ENCODE data around the gene DGCR8.
"Not testable (repeated sequence)": the region's sequence is repeated elsewhere in the genome, so short reads cannot be mapped to it uniquely, and the experiment has no call there.

The DGCR8 gene

DNA sequence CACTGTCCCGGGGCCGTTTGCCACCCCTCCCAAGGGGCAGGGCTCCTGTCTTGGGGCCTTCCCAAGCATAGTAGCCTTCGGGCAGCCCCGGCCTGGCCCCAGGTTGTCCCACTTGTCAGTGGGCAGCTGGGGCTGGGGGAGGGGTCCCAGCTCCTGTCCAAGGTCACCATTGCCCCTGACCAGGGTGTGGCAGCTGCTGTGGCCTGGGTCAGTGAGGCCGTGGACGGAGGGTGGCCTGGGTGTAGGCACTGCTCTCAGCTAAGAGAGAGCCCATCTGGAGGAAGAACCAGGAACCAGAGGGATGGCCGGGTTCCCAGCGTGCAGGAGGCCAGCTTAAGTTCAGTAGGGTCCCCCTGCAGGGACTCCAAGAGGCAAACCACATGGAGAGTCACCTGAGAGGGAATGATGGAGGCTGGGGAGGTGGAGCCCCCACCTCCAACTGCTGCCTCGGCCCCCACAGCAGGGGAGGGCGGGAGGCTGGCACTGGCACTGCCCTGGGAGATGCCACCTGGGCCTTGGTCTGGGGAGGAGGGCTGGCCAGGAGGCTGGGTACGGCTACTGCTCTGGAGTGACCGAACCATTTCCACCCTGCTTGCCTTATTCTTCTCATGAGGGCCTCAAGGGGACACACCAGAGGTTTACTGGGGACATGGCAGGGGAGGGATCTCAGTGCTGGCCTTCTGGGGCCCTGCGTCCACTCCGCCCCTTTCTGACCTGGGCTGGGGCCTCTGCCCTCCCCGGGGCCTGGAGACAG is 77.6 kb downstream of the DGCR8 start:
- TF ChIP-seq CTCF (IDR thresholded peaks at IDR 0.05; ENCODE audit: low read depth, low read length), result no peak
- DNase-seq (ENCODE audit: extremely low read depth, low read depth), result no peak

- TF ChIP-seq CTCF (IDR thresholded peaks at IDR 0.05; ENCODE audit: low read depth, low read length), result no peak
- DNase-seq (ENCODE audit: extremely low read depth, low read depth), result no peak
These were observed 78.5 kb downstream of the DGCR8 start for GRCh38 chr22:20158391-20159036.

DNA sequence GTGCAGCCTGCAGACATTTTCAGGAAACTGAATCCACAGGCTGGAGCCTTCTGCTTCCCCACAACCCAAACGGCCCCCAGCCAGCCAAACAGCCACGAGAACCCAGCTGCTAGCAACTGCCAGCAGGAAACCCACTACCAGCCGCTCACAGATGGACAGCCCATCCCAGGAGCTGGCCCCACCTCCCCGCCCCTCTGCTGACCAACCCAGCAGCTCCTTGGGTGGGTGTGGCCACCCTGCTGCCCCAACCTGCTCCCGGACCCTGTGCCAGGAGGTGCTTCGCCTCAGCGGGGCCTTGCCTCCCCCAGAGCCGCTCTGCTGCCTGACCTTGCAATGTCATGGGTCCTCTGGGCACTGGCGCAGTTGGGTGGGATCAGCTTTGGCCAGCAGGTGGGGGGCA is 79.0 kb downstream of the DGCR8 start:
- TF ChIP-seq CTCF (IDR thresholded peaks at IDR 0.05; ENCODE audit: low read depth, low read length), result no peak
- DNase-seq (ENCODE audit: extremely low read depth, low read depth), result no peak

- DNase-seq (ENCODE audit: extremely low read depth, low read depth), result not testable (repeated sequence)
These were observed 79.5 kb downstream of the DGCR8 start for GRCh38 chr22:20159531-20159930.

DNA sequence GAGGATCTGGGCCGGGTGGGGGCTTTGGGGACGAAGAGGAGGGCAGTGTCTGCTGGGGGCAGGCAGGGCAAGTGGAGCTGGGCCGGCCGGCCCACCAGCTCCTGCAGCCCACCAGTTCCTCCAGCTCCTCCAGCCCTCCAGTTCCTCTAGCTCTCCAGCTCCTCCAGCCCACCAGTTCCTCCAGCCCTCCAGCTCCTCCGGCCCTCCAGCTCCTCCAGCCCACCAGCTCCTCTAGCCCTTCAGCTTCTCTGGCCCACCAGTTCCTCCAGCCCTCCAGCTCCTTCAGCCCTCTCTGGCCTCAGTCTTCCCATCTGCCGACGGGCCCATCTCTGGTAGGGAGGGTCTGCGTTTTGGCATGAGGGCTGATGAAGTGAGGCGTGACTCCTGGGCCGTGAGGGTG is 80.0 kb downstream of the DGCR8 start:
- DNase-seq (ENCODE audit: extremely low read depth, low read depth), result no peak
- TF ChIP-seq CTCF (IDR thresholded peaks at IDR 0.05; ENCODE audit: low read depth, low read length), result no peak
